Vagina (tissue), 2 donors: ENCODE results near the gene CLPSL2.

ENCODE experiments used
- CTCF ChIP-seq, 3 experiments: fragments of 450-650 bp in 2 of 3; fragments of 200-600 bp in 1 of 3; sonication (generic) in 1 of 3; IDR thresholded peaks; one replicate each; pipeline ENCODE4 v1.5.1; 2017 to 2019; ENCODE audit warnings: antibody characterized with exemption in 3 of 3, mild to moderate bottlenecking in 2 of 3, moderate library complexity in 2 of 3
- POLR2A ChIP-seq, 2 donors: fragments of 450-650 bp; IDR thresholded peaks; one replicate each; pipeline ENCODE4 v1.6.1; 2017; ENCODE audit warnings: antibody characterized with exemption in 2 of 2, mild to moderate bottlenecking in 2 of 2, moderate library complexity in 2 of 2

- no peak for TF ChIP-seq CTCF (IDR thresholded peaks at IDR 0.05)
- TF ChIP-seq POLR2A (IDR thresholded peaks at IDR 0.05) = no peak
These were observed 41.1 kb downstream of the CLPSL2 start for GRCh38 chr6:35817515-35817914.
